PFSK-1 (cell line): ENCODE measurements around the gene BRSK2.

Source experiments
- POLR2AphosphoS5 ChIP-seq: IDR thresholded peaks from 2 replicates; pipeline ENCODE4 v1.6.1; 2012; ENCODE audit warnings: low read depth, mild to moderate bottlenecking, control low read depth, low read length, moderate library complexity
- SIN3A ChIP-seq: IDR thresholded peaks from 2 replicates; pipeline ENCODE4 v1.6.1; 2012; ENCODE audit warnings: mild to moderate bottlenecking, low read length, moderate library complexity, borderline replicate concordance; ENCODE audit not compliant: insufficient read depth
- TAF1 ChIP-seq: IDR thresholded peaks from 2 replicates; pipeline ENCODE4 v1.6.1; 2012; ENCODE audit warnings: low read length, control low read depth, borderline replicate concordance; ENCODE audit not compliant: insufficient read depth

DNA sequence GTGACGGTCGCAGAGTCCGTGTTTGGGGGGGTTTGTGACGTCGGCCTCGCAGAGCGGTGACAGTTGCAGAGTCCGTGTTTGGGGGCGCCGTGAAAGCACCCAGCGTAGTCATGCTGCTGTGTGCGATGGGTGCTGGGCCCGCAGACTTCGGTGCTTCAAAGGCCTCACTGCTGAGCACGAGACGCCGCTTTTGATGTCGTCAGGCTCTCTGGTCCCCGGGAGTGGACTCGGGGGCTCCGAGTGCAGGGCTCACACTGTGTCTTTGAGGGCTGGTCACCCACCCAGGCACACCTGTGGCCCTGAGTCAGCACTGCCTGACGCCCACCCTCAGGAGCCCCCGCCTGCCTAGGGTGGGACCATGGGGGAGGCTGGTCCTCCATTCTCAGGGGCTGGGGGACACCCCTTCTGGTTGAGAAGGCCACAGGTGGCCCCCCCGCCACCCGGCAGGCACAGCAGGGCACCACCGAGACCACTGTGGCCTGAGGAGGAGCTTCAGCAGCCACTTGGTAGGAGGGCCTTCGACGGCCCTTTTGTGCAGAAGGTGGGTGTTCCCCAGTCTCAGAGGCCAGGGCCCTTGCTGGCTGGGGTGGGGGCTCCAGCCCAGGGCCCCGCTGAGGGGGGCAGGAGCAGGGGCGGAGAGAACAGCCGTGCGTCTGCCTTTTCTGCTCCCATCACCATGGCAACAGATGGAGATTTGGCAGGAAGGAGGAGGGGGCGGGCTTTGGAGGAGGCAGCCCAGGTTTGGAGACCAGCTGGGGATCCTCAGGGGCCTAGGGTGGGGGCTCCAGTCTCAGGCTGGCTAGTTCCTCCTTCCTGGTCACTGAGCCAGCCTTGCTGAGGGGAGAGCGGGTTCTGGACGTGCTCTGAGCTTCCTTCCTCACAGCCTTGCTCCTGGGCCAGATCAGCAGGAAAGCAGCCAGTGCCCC, 20.9 kb downstream of the BRSK2 start:
- TF ChIP-seq TAF1 (no peak), POLR2AphosphoS5 (no peak), SIN3A (no peak)
